MG63 (cell line): ENCODE data around the gene S1PR5. TPM values are rescaled to one million over a fixed set of nuclear protein-coding genes. Genes with fewer than 3 reads are reported as not detected.
"Not testable (repeated sequence)": the region's sequence is repeated elsewhere in the genome, so short reads cannot be mapped to it uniquely, and the experiment has no call there.

Source experiments
- DNase-seq: peaks from one replicate; pipeline ENCODE4 v3.0.0-alpha.2; 2020
- H3K27me3 ChIP-seq: fragments of 250-450 bp; sonication (Bioruptor Pico); 2 replicates; pipeline ENCODE4 v1.5.1; 2020; ENCODE audit warnings: mild to moderate bottlenecking, moderate library complexity
- H3K36me3 ChIP-seq: fragments of 250-450 bp; sonication (Bioruptor Pico); 2 replicates; pipeline ENCODE4 v1.5.1; 2020; ENCODE audit warnings: mild to moderate bottlenecking, moderate library complexity
- H3K4me3 ChIP-seq: fragments of 250-450 bp; sonication (Bioruptor Pico); 2 replicates; pipeline ENCODE4 v1.5.1; 2020; ENCODE audit warnings: mild to moderate bottlenecking, moderate library complexity
- H3K9me3 ChIP-seq: fragments of 250-450 bp; sonication (Bioruptor Pico); 2 replicates; pipeline ENCODE4 v1.5.1; 2020; ENCODE audit warnings: mild to moderate bottlenecking, moderate library complexity
- total RNA-seq: library from RNA; depleted of rRNA; stranded (reverse); fragments of >200 nt; shearing (Covaris generic); gene quantifications from 2 replicates; pipeline ENCODE4 v1.2.3, GENCODE V29; 2014; ENCODE audit warnings: low replicate concordance; rRNA removed

Gene S1PR5
- total RNA-seq = not detected in 2 replicates

GRCh38 chr19:10517361-10517759, at the start of gene S1PR5:
TSS of gene S1PR5 (minus strand) at chr19:10517447. CDS start at chr19:10515011, 2,436 bp downstream.
- peak within 1 kb of the TSS; percentile 33 for H3K4me3 ChIP-seq
- H3K9me3 ChIP-seq = no peaks in the 10 kb centered on the region
- peaks cover 30% of the 10 kb centered on the region for H3K27me3 ChIP-seq
- H3K36me3 ChIP-seq = no peaks in the 10 kb centered on the region
- DNase-seq = peak; percentile 28

GRCh38 chr19:10566658-10567410, 49.6 kb upstream of the S1PR5 start:
- Histone ChIP-seq H3K36me3 (peaks cover 34% of the 10 kb centered on the region), H3K9me3 (no peaks in the 10 kb centered on the region), H3K27me3 (no peaks in the 10 kb centered on the region), H3K4me3 (peak overlapping the region; percentile 79)
- no peak for DNase-seq

DNA sequence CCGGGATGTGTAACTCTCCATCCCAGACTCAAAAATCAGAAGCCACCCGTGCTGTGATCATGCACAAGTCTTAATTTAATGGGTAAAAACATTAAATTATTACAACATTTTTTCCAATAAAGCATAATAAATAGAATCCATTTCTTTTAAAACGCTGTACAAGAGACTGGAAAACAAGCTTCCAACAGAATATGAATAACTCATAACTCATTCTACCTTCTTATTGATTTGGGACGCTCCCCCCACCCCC, 49.1 kb upstream of the S1PR5 start:
- no peak for DNase-seq
- no peaks in the 10 kb centered on the region for H3K9me3 ChIP-seq
- peaks cover 39% of the 10 kb centered on the region for H3K36me3 ChIP-seq
- no peaks in the 10 kb centered on the region for H3K27me3 ChIP-seq
- H3K4me3 ChIP-seq = peak overlapping the region; percentile 79

- peak; percentile 99 for DNase-seq
- Histone ChIP-seq H3K9me3 (no peaks in the 10 kb centered on the region), H3K27me3 (no peaks in the 10 kb centered on the region), H3K36me3 (peaks cover 45% of the 10 kb centered on the region), H3K4me3 (peak within 1 kb of the TSS; percentile 79)
Observed at GRCh38 chr19:10565567-10566407, 48.5 kb upstream of the S1PR5 start, which contains the start of gene KRI1. TSS of gene KRI1 (minus strand) at chr19:10566010. CDS start at chr19:10565999, 11 bp downstream.

DNA sequence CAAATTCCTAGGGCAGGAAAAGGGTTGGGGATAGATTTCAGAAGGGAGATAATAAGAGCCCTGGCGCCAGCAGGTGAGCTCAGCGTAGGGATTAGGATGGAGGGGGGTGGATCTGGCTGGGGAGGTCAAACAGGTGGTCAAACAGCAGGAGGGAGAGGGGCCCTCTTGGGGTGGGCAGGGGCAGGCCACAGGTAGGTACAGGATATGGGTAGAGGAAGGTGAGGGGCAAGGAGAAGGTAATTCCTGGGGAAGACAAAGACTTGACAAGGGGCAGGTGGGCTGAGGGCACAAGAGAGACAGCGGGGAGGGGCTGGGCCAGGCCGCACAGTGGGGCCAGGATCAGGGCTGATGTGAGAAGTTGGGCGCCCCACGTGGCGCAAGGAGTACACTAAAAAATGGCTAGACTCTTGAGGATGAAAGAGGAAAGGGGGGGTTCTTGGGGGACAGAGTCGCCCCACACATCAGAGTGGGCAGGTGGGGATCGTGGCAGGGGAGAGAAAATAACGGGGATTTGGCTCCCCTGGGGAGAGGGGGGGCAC, 47.9 kb upstream of the S1PR5 start:
- Histone ChIP-seq H3K9me3 (no peaks in the 10 kb centered on the region), H3K36me3 (peaks cover 52% of the 10 kb centered on the region), H3K4me3 (peak overlapping the region; percentile 79), H3K27me3 (no peaks in the 10 kb centered on the region)
- peak; percentile 73 for DNase-seq

- Histone ChIP-seq H3K27me3 (no peaks in the 10 kb centered on the region), H3K4me3 (no peak overlapping the region), H3K9me3 (no peaks in the 10 kb centered on the region), H3K36me3 (peaks cover 76% of the 10 kb centered on the region)
- DNase-seq = no peak
Observed at GRCh38 chr19:10562609-10563008, 45.4 kb upstream of the S1PR5 start.

DNA sequence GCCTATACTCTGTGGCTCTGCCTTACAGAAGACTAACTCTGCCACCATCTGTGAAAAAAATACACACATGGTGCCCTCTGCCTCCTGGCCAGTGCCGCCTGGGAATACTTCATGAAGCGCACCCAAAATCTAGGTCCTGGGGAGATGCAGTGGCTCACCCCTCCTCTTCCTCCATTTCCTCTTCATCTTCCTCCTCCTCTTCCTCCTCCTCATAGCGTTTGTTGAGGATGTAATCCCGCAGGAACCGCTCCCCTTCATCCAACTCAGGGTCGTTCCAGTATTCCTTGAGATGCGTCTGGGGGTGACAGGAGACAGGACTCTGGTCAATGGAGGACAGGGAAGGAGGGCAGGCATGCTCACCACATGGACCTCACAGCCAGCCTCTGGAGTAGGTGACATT, 42.9 kb upstream of the S1PR5 start:
- H3K27me3 ChIP-seq = no peaks in the 10 kb centered on the region
- H3K9me3 ChIP-seq = no peaks in the 10 kb centered on the region
- no peak for DNase-seq
- peaks cover 94% of the 10 kb centered on the region for H3K36me3 ChIP-seq
- no peak overlapping the region for H3K4me3 ChIP-seq

- Histone ChIP-seq H3K4me3 (no peak overlapping the region), H3K27me3 (no peaks in the 10 kb centered on the region), H3K9me3 (no peaks in the 10 kb centered on the region), H3K36me3 (peaks cover 98% of the 10 kb centered on the region)
- DNase-seq = no peak
Observed at GRCh38 chr19:10557603-10558197, 40.5 kb upstream of the S1PR5 start.

DNA sequence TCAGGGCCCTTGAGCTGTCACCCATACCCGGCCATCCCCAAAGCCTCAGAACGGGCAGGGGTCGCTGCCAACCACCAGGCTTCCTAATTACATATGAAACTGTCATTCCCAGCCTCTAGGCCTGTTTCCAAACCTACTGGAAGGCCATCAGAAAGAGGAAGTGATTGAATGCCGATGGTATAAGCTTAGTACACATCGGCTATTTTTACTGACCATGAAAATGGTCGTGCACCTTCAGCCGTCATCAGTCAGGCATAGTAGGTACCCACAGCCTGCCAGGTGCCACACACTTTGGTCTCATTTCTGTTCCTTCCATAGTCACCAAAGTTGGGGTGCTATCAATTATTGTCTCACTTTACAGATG, 38.3 kb upstream of the S1PR5 start:
- Histone ChIP-seq H3K4me3 (no peak overlapping the region), H3K9me3 (0 out of 2 replicates have a peak, but pooled peaks cover 3% of the 10 kb centered on the region), H3K36me3 (peaks cover 96% of the 10 kb centered on the region), H3K27me3 (no peaks in the 10 kb centered on the region)
- DNase-seq = no peak

DNA sequence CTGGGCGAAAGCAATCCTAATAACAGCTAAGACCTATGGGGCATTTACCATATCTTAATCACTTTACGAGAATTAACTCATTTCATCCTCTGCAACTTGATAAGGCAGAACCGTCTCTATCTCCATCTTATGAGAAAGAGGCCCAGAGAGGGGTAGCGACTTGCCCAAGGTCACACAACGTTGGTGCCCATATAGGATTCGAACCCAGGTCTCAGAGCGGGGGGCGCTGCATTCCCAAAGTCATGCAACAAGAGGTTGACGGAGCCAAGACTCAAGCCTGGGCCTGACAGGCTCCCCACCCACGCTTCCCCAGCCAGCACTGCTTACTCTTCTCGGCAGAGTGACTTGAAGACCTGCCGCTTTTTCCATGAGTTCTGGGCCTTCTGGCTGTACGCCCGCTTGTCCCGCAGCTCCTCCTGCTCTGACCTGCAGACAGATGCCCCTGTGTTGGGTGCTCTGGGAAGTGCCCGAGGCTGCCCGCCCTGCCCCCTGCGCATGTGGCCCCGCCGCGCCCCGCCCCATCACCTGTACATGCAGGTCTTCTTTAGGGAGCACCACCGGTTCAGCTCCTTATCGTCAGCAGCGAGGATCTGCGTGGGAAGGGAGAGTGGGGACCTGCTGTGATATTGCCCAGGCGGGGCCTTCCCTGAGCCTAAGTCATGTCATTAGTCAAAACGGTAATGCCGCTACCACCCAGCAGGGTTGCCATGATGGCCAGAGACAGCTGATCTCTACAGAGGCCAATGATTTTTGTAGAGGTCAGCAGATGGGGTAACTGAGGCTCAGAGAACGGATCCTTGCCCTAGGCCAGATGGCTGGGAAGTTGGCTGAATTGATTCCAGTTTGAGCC, 37.7 kb upstream of the S1PR5 start:
- H3K4me3 ChIP-seq = no peak overlapping the region
- H3K9me3 ChIP-seq = 0 out of 2 replicates have a peak, but pooled peaks cover 3% of the 10 kb centered on the region
- no peaks in the 10 kb centered on the region for H3K27me3 ChIP-seq
- H3K36me3 ChIP-seq = peaks cover 95% of the 10 kb centered on the region
- DNase-seq = no peak

GRCh38 chr19:10553943-10554381, 36.7 kb upstream of the S1PR5 start:
- Histone ChIP-seq H3K4me3 (no peak overlapping the region), H3K36me3 (peaks cover 95% of the 10 kb centered on the region), H3K27me3 (no peaks in the 10 kb centered on the region), H3K9me3 (0 out of 2 replicates have a peak, but pooled peaks cover 3% of the 10 kb centered on the region)
- DNase-seq = no peak

DNA sequence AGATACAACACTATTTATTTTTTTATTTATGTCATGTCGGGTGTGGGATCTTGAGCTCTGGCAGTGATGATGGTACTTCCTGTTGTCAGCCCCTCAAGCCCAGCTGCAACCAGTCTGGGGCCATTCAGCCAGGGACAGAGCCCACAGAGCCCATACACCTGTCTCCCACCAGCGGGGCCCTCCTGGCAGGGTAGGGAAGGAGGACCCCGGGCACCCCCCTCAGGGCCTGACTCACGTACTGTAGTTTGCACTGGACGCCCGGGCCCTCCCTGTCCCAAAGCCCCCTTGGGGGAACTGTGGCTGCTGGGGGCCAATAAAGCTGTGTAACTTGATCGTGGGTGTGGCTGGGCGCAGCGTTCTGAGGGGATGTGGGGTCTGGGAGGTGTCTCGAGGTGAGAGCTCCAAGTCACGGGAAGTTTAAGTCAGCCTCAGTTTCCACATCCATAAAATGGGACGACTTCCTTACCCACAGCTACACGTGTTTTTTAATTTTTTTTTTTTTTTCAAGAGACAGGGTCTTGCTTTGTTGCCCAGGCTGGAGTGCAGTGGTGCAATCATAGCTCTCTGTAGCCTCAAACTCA, 35.9 kb upstream of the S1PR5 start:
- H3K4me3 ChIP-seq = no peak overlapping the region
- DNase-seq = no peak
- H3K36me3 ChIP-seq = peaks cover 95% of the 10 kb centered on the region

DNA sequence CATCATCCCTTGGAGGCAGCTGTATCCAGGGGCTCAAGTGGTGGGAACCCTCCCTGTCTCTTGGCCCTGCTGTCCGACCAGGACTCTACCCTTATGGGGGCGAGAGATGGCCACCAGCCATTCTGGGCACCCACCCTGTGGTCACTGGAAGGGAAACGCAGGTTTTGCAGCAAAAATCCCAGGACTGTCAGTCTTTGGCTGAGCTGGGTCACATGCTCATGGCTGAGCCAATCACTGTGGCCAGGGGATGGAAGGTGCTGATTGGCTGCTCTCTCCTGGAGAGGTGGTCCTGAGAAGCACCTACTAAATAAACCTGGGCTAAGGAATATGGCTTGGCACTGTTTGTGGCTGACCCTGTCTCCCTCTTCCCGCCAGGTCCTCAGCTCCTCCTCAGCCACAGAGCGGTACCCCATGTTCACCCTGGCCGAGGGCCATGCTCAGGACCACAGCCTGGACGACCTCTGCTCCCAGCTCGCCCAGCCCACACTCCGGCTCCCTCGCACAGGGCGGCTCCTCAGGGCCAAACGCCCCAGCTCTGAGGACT, 35.3 kb upstream of the S1PR5 start:
- DNase-seq = peak; percentile 62
- Histone ChIP-seq H3K36me3 (peaks cover 91% of the 10 kb centered on the region), H3K9me3 (0 out of 2 replicates have a peak, but pooled peaks cover 3% of the 10 kb centered on the region), H3K27me3 (no peaks in the 10 kb centered on the region), H3K4me3 (no peak overlapping the region)

More for the DNA sequence above, 35.9 kb upstream of the S1PR5 start:
- no peaks in the 10 kb centered on the region for H3K27me3 ChIP-seq
- H3K9me3 ChIP-seq = 0 out of 2 replicates have a peak, but pooled peaks cover 3% of the 10 kb centered on the region

DNA sequence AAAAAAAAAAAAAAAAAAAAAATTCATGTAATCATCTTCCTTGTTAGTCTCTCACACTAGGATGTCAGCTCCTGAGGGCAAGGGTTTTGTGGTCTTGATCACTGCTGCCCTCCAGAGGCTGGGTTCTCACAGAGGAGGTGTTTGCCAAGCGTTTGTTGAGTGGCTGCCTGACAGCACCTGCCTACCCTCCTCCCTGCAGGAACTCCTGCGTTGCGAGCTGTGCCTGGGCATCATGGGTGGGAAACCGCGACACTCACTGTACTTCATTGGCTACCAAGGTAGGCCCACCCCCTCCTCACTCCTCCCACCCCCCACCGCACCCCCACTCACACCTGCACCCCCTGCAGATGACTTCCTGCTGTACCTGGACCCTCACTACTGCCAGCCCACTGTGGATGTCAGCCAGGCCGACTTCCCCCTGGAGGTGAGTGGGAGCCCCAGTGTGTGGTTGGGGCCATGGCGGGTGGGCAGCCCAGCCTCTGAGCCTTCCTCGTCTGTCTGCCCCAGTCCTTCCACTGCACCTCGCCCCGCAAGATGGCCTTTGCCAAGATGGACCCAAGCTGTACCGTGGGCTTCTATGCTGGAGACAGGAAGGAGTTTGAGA, 34.6 kb upstream of the S1PR5 start:
- H3K9me3 ChIP-seq = 0 out of 2 replicates have a peak, but pooled peaks cover 3% of the 10 kb centered on the region
- no peak overlapping the region for H3K4me3 ChIP-seq
- DNase-seq = peak; percentile 58
- no peaks in the 10 kb centered on the region for H3K27me3 ChIP-seq
- peaks cover 88% of the 10 kb centered on the region for H3K36me3 ChIP-seq

DNA sequence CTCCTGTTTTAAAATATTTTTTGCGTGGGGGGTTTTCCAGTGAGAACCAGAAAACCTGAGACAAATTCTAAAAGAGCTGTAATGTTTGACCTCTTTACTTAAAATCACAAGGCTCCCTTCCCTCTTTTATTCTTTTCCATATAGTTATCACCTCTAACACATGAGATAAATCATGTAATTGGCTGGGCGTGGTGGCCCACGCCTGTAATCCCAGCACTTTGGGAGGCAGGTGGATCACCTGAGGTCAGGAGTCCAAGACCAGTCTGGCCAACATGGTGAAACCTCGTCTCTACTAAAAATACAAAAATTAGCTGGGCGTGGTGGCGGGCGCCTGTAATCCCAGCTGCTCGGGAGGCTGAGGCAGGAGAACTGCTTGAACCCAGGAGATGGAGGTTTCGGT, 33.8 kb upstream of the S1PR5 start:
- peaks cover 80% of the 10 kb centered on the region for H3K36me3 ChIP-seq
- H3K9me3 ChIP-seq, H3K27me3 ChIP-seq, H3K4me3 ChIP-seq, DNase-seq: not testable (repeated sequence)
